Fibroblast of the aortic adventitia (primary cell): Measurements from ENCODE around the gene ANXA11. TPM values are rescaled to one million over a fixed set of nuclear protein-coding genes. Genes with fewer than 3 reads are reported as not detected.

Source experiments
- DNase-seq: peaks from one replicate; pipeline ENCODE4 v3.0.0-alpha.2; 2010; ENCODE audit warnings: low read depth
- H3K4me3 ChIP-seq: 2 replicates; pipeline ENCODE4 v1.5.1; 2011; ENCODE audit warnings: low read depth, mild to moderate bottlenecking, control low read depth, low read length, moderate library complexity
- CTCF ChIP-seq: IDR thresholded peaks from 2 replicates; pipeline ENCODE4 v1.5.1; 2011; ENCODE audit warnings: mild to moderate bottlenecking, low read length, control low read depth, inconsistent platforms; ENCODE audit not compliant: insufficient read depth
- total RNA-seq: library from RNA; depleted of rRNA; stranded (reverse); fragments of >200 nt; gene quantifications from 2 replicates; pipeline ENCODE4 v1.2.3, GENCODE V29; 2012; ENCODE audit warnings: low replicate concordance

The ANXA11 gene
- total RNA-seq, 1 donor = 153 TPM

- no peak for TF ChIP-seq CTCF
- DNase-seq = peak; percentile 84
- H3K4me3 ChIP-seq = no peak overlapping the region
Measured at GRCh38 chr10:80163741-80164341, 41.5 kb downstream of the ANXA11 start.

GRCh38 chr10:80161321-80162083 lies 43.8 kb downstream of the ANXA11 start:
- H3K4me3 ChIP-seq = no peak overlapping the region
- no peak for DNase-seq
- TF ChIP-seq CTCF = no peak

GRCh38 chr10:80160361-80161320 lies 44.7 kb downstream of the ANXA11 start:
- H3K4me3 ChIP-seq = no peak overlapping the region
- DNase-seq = no peak
- TF ChIP-seq CTCF = no peak

GRCh38 chr10:80159166-80159873 lies 46.0 kb downstream of the ANXA11 start:
- TF ChIP-seq CTCF = no peak
- no peak overlapping the region for H3K4me3 ChIP-seq
- no peak for DNase-seq

- DNase-seq = peak; percentile 99
- no peak overlapping the region for H3K4me3 ChIP-seq
- no peak for TF ChIP-seq CTCF
Measured at GRCh38 chr10:80158598-80159127, 46.7 kb downstream of the ANXA11 start.

- no peak for DNase-seq
- no peak for TF ChIP-seq CTCF
- H3K4me3 ChIP-seq = no peak overlapping the region
Measured at GRCh38 chr10:80158126-80158525, 47.2 kb downstream of the ANXA11 start.
